ENCODE measurements around the gene STX7.

DNA sequence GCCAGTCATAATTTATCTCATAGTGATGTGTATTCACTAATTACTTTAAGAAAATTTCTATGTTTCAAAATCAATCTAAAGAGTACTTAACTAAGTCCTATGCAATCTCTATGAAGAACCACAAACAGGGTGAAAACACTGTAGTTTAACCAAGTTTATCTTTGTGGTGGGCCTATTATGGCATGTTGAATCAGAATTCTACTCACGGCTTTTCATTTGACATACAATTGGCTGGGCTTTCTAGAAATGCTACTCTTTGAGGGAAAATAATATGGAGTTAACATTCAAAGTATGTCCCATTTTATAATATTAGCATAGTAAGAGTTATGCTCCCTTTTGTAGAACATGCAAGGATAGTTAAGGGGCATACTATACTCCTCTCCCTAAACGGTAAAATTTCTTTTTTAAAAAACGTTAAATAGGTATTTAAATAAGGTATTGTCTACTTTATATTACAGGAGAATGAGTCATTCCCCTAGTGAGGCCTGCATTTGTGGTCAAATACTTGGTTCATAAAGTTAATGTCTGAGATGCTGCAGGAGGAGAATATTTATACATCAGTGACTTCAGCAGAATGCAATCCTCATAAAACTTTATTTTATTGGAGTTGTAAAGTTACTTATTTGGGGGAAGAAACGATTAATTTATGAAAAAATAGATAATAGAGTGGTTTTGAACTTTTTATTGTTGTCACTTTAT, 113.4 kb downstream of the STX7 start:
- TF ChIP-seq, protein P1, sequence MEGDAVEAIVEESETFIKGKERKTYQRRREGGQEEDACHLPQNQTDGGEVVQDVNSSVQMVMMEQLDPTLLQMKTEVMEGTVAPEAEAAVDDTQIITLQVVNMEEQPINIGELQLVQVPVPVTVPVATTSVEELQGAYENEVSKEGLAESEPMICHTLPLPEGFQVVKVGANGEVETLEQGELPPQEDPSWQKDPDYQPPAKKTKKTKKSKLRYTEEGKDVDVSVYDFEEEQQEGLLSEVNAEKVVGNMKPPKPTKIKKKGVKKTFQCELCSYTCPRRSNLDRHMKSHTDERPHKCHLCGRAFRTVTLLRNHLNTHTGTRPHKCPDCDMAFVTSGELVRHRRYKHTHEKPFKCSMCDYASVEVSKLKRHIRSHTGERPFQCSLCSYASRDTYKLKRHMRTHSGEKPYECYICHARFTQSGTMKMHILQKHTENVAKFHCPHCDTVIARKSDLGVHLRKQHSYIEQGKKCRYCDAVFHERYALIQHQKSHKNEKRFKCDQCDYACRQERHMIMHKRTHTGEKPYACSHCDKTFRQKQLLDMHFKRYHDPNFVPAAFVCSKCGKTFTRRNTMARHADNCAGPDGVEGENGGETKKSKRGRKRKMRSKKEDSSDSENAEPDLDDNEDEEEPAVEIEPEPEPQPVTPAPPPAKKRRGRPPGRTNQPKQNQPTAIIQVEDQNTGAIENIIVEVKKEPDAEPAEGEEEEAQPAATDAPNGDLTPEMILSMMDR (IDR thresholded peaks at IDR 0.05; ENCODE audit: low read length): no peak
- no peak for TF ChIP-seq EZH2 (IDR thresholded peaks at IDR 0.05; ENCODE audit: borderline replicate concordance, low read length)

All from OCI-LY1 (cell line).